Measurements from ENCODE around the gene AMPD2.

Gene AMPD2

DNA sequence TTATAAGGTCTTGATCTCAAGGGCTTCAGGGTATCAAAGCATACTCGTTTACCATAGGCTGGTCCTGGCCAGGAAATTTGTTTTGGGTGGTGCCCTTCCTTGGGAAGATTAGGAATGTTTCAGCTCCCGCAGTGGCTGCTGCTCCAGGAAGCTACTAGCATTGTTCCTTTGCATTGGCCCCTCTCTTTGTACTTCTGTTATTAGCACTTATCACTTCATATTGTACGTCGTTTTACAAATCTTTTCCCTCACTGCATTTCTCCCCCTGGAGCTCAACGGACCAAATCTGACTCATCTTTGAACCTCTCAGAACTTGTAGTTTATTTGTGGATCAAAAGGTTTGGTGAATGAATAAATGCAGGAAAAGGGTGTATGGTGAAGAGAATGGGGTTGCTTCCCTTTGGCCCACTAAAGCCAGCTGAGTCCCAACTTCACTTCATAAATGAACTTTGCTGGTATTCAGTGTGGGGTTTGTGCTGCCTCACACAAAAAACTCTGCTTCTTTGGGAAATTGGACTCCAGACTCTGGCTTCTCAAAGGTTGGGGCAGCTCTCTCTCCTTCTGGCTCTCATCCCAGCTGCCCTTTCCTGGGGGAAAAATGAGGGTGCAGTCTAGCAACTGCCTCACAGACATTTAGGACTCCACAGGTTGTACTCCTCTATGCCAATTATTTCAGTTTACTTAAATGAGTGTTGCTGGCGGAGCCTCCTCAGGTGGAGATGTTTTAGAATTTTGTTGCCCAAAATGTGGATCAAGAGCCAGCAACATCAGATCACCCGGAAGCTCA, 6.1 kb upstream of the AMPD2 start:
- FAIRE-seq (no peak), DNase-seq (ENCODE audit: insufficient read length, low spot score) (no peak)
- TF ChIP-seq SPI1 (IDR thresholded peaks at IDR 0.05; ENCODE audit: low read depth, low read length) = no peak
- TF ChIP-seq TAF1 (IDR thresholded peaks at IDR 0.05; ENCODE audit: low read depth, low read length) = no peak
- TF ChIP-seq POLR2AphosphoS5 (IDR thresholded peaks at IDR 0.05; ENCODE audit: low read depth, low read length) = no peak
- TF ChIP-seq POU2F2 (IDR thresholded peaks at IDR 0.05; ENCODE audit: low read depth, low read length) = no peak
- no peak for TF ChIP-seq POLR2A (IDR thresholded peaks at IDR 0.05; ENCODE audit: low read depth, low read length)
- no peak for TF ChIP-seq PAX5 (IDR thresholded peaks at IDR 0.05; ENCODE audit: insufficient read depth, low read length, severe bottlenecking)

DNA sequence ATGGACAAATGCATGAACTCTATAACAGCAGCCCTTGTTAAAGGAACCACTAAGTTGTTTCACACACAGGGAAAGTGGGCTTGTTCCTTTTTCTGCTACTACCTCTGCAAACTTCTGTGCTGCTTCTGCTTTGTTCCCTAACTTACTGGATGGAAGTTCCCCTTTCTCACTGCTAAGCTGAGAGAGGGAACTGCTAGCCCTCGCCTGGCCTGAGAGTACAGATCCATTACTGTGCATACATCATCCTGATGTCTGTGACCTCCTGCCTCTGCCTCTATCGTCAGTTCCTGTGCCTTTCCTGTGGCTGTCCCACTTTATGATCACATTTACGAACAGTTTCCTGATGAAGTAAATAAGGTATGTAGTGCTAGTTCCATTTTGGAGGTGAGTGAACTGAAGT, 3.8 kb upstream of the AMPD2 start:
- no peak for DNase-seq (ENCODE audit: insufficient read length, low spot score)
- TF ChIP-seq POU2F2 (IDR thresholded peaks at IDR 0.05; ENCODE audit: low read depth, low read length) (no peak), SPI1 (IDR thresholded peaks at IDR 0.05; ENCODE audit: low read depth, low read length) (peak; percentile 56)
- no peak for FAIRE-seq

DNA sequence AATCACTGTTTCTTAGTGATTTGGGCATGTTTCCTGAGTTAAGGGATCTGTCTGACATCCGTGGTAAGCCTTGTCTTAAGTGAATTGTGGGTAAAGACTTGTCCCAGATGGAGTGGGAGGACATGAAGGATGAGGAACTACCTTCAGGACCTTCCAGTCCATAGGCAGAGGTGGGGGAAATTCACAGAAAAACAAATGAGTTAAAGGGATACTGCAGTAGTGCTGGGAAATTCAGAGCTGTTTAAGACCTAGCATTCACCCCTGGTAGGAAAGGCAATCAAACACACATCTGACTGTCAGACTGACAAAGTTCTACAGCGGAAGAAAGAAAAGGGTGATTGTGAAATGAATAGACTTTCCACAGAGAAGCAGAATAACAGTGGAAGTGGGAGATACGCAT, 3.2 kb upstream of the AMPD2 start:
- DNase-seq (ENCODE audit: insufficient read length, low spot score) (no peak), FAIRE-seq (no peak)
- TF ChIP-seq POLR2AphosphoS5 (IDR thresholded peaks at IDR 0.05; ENCODE audit: low read depth, low read length) = no peak
- TF ChIP-seq TAF1 (IDR thresholded peaks at IDR 0.05; ENCODE audit: low read depth, low read length) = no peak
- TF ChIP-seq PAX5 (IDR thresholded peaks at IDR 0.05; ENCODE audit: insufficient read depth, low read length, severe bottlenecking) = no peak
- no peak for TF ChIP-seq POLR2A (IDR thresholded peaks at IDR 0.05; ENCODE audit: low read depth, low read length)
- TF ChIP-seq SPI1 (IDR thresholded peaks at IDR 0.05; ENCODE audit: low read depth, low read length) = no peak
- no peak for TF ChIP-seq POU2F2 (IDR thresholded peaks at IDR 0.05; ENCODE audit: low read depth, low read length)

DNA sequence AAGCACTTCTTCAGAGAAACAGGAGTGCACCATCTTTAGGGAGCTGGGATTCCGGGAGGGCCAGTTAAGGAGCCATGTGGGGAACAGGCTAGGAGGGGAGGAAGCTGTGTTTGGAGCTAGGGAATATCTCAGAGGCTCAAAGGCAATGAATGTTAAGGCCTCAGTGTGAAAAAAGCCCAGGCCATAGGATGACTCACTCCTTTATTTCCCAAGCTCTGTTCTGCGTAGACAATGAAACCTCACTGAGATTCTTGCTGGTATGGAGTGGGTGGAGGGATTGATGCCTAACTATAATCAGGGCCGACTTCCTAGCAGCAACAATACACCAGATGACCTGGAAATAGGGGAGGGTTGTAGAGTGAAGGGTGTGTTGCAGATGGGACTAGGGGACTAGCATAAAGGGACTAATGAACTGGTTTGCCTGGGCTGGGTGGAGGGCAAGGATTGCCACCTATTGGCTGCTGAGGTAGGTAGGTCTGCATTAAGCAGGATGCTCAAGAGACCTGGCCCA, 2.3 kb upstream of the AMPD2 start:
- DNase-seq (ENCODE audit: insufficient read length, low spot score) (no peak), FAIRE-seq (no peak)
- no peak for TF ChIP-seq POLR2A (IDR thresholded peaks at IDR 0.05; ENCODE audit: low read depth, low read length)
- no peak for TF ChIP-seq TAF1 (IDR thresholded peaks at IDR 0.05; ENCODE audit: low read depth, low read length)
- TF ChIP-seq PAX5 (IDR thresholded peaks at IDR 0.05; ENCODE audit: insufficient read depth, low read length, severe bottlenecking) = no peak
- no peak for TF ChIP-seq POU2F2 (IDR thresholded peaks at IDR 0.05; ENCODE audit: low read depth, low read length)
- TF ChIP-seq SPI1 (IDR thresholded peaks at IDR 0.05; ENCODE audit: low read depth, low read length) = no peak
- no peak for TF ChIP-seq POLR2AphosphoS5 (IDR thresholded peaks at IDR 0.05; ENCODE audit: low read depth, low read length)

DNA sequence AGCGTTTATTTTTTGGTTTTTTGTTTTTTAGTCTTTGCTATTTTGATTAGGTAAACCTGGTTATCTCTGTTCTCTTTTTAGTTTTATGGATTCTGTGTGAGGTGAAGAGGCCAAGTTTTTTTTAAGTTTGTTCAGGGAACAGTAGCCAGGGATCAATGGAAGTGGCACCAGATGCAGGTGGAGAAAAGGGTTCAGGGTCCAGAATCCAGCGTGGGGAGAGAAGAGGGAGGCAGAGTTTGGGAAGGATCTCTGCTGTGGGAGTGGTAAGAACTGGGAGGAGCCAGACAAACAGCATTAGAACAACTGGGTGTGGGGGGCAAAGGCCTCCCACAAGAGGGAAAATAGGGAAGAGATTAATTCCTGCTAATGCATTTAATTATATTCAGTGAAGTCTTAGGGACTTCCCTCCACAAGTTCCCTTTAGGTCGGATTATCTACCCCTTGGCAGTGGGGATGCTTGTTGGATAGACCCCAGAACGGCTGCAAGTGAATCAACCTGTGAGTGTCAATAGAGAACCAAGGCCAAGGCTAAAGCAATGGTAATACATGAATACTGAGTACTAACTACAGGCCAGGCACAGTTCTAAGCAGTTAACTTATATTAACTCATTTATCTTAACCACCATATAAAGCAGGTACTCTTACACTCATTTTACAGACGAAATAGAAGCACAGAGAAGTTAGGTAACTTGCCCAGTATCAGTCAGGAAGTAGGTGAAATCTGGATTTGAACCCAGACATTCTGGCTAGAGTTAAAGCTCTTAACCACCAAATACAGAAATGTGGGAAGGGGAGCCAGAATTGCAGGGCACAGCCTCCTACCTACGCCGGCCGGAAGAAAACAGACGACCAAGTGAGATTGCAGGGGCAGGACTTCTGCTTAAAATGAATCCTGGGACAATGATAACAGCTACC, 719 bp upstream of the AMPD2 start:
- no peak for TF ChIP-seq POLR2A (IDR thresholded peaks at IDR 0.05; ENCODE audit: low read depth, low read length)
- FAIRE-seq (no peak), DNase-seq (ENCODE audit: insufficient read length, low spot score) (no peak)

DNA sequence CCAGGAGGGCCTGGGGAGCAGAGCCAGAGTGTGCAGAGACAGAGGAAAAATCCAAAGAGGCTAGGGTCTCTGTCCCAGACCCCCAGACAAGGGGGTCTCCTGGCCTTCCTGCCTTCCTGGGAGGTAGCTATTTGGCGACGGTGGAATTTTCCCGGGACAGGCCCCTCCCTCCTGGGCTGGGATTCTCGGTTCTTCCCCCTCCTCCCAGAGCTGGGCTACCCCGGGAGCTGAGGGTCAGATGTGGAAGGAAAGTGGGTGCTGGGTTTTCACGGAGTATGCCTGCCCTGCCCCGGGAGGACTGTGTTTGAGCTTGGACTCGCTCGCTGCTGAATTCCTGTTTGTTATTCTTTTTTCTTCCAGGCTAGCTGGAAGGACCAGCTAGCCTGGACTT, 759 bp downstream of the AMPD2 start:
- no peak for TF ChIP-seq PAX5 (IDR thresholded peaks at IDR 0.05; ENCODE audit: insufficient read depth, low read length, severe bottlenecking)
- TF ChIP-seq TAF1 (IDR thresholded peaks at IDR 0.05; ENCODE audit: low read depth, low read length) = no peak
- no peak for TF ChIP-seq POLR2A (IDR thresholded peaks at IDR 0.05; ENCODE audit: low read depth, low read length)
- TF ChIP-seq POU2F2 (IDR thresholded peaks at IDR 0.05; ENCODE audit: low read depth, low read length) = no peak
- TF ChIP-seq SPI1 (IDR thresholded peaks at IDR 0.05; ENCODE audit: low read depth, low read length) = no peak
- no peak for TF ChIP-seq POLR2AphosphoS5 (IDR thresholded peaks at IDR 0.05; ENCODE audit: low read depth, low read length)
- no peak for FAIRE-seq
- DNase-seq (ENCODE audit: insufficient read length, low spot score) = no peak

DNA sequence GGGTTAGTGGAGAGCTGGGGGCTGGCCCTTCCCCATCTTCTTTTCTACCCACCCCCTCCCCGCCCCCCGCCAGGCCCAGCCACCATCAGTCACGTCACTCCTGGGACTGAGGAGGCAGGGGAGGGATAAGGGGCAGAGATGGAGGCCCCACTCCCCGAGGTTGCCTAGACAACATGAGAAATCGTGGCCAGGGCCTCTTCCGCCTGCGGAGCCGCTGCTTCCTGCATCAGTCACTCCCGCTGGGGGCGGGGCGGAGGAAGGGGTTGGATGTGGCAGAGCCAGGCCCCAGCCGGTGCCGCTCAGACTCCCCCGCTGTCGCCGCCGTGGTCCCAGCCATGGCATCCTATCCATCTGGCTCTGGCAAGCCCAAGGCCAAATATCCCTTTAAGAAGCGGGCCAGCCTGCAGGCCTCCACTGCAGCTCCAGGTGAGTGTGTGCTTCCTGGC, 1.2 kb downstream of the AMPD2 start:
- 0 out of 2 replicates have a peak, but pooled peaks have one; percentile 10 for TF ChIP-seq SPI1 (IDR thresholded peaks at IDR 0.05; ENCODE audit: low read depth, low read length)
- no peak for TF ChIP-seq POU2F2 (IDR thresholded peaks at IDR 0.05; ENCODE audit: low read depth, low read length)
- DNase-seq (ENCODE audit: insufficient read length, low spot score) = peak; percentile 98
- FAIRE-seq = peak; percentile 72

DNA sequence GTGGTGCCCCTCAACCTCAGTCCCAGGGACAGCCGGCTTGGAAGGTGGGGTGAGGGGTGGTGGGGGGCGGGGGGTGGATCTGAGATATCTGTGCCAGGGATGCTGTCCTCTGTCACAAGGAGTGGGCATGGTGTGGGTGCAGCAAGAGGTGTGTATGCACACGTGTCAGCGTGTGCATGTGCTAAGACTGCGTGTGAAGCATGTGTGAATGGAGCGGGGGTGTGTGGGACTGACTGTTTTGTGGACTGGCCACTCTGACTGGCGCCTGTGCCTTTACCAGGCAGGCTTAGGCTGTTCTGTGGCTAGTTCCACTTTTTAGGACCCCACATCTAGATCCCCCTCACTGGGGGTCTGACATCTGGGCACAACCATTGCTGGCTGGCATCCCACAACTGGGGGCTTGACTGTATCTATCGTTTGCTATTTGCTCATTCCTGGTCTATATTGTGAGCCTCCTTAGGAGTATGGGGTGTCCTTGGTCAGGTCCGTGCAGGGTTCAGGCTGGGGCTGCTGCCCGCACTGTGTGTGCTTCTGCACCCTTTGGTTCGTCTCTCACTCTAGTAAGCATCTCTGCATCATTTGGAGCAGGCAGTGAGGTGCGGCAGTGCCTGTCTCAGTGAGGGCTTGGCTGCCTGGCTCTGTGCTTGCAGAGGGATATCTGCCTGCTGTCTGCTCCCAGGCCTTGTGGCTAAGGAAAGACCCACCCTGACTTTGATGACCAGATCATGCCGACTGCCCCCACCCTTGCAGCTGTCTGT, 1.9 kb downstream of the AMPD2 start:
- TF ChIP-seq SPI1 (IDR thresholded peaks at IDR 0.05; ENCODE audit: low read depth, low read length) (no peak), POU2F2 (IDR thresholded peaks at IDR 0.05; ENCODE audit: low read depth, low read length) (no peak), PAX5 (IDR thresholded peaks at IDR 0.05; ENCODE audit: insufficient read depth, low read length, severe bottlenecking) (no peak), POLR2AphosphoS5 (IDR thresholded peaks at IDR 0.05; ENCODE audit: low read depth, low read length) (no peak)
- DNase-seq (ENCODE audit: insufficient read length, low spot score) (no peak), FAIRE-seq (peak; percentile 65)

DNA sequence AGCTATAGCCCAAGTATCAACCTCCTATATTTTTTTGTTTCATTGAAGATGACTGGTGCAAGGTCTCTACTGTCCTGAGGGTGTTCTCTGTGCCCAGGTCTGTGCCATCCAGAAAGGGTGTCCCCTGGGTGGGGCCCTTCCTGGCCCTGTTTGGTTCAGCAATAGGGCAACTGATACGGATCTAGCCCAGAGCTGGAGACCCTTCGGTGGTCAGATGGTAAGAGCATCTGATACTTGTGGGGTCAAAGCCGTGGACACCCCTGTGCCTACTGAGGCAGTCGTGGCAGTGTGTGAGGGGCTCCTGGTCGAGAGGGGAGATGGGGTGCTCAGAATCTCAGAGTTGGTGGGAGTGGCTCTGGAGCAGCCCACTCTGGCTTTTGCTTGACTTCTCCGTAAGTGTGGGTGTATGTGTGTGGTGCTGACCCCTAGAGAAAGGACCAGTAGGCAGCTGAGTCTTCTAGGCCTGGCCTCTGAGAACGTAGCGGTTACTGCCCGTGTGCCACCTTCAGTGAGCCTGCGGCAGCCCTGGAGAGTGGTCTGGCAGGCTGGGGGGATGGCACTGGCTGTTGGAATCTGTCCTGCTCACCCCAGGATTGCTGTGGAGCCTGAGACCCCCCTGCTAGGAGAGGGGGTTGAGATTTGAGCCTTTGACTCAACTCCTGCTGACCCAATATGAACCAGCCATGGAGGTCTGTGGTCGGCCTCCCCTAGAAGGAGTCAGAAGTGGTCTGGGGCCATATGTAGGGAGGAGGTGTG, 2.7 kb downstream of the AMPD2 start:
- TF ChIP-seq SPI1 (IDR thresholded peaks at IDR 0.05; ENCODE audit: low read depth, low read length) = no peak
- no peak for TF ChIP-seq POU2F2 (IDR thresholded peaks at IDR 0.05; ENCODE audit: low read depth, low read length)
- 0 out of 2 replicates have a peak, but pooled peaks have one; percentile 25 for TF ChIP-seq POLR2AphosphoS5 (IDR thresholded peaks at IDR 0.05; ENCODE audit: low read depth, low read length)
- FAIRE-seq = no peak
- no peak for DNase-seq (ENCODE audit: insufficient read length, low spot score)
